Fibroblast of lung (primary cell): ENCODE data around the gene FAM222A. TPM values are rescaled to one million over a fixed set of nuclear protein-coding genes. Genes with fewer than 3 reads are reported as not detected.

ENCODE experiments used
- DNase-seq, 2 donors: peaks; one replicate each; pipeline versions ENCODE4 v3.0.0 to v3.0.0-alpha.2; 2010; ENCODE audit warnings: low read depth in 2 of 2
- H2AFZ ChIP-seq: 2 replicates; pipeline ENCODE4 v1.5.1; 2012; ENCODE audit warnings: low read length, control low read depth, inconsistent platforms
- H3K27ac ChIP-seq: 2 replicates; pipeline ENCODE4 v1.5.1; 2011; ENCODE audit warnings: low read length, control low read depth; ENCODE audit not compliant: insufficient read depth
- H3K27me3 ChIP-seq: 2 replicates; pipeline ENCODE4 v1.5.1; 2011; ENCODE audit warnings: mild to moderate bottlenecking, low read length; ENCODE audit not compliant: control insufficient read depth, insufficient read depth
- H3K36me3 ChIP-seq: 2 replicates; pipeline ENCODE4 v1.5.1; 2011; ENCODE audit warnings: low read length; ENCODE audit not compliant: control insufficient read depth, insufficient read depth
- H3K4me1 ChIP-seq: 2 replicates; pipeline ENCODE4 v1.5.1; 2011; ENCODE audit warnings: low read length; ENCODE audit not compliant: control insufficient read depth, insufficient read depth; ENCODE audit errors: extremely low read depth
- H3K4me2 ChIP-seq: 2 replicates; pipeline ENCODE4 v1.5.1; 2011; ENCODE audit warnings: low read length, control low read depth; ENCODE audit not compliant: insufficient read depth; ENCODE audit errors: extremely low read depth
- H3K4me3 ChIP-seq, 4 experiments: fragments of 200-600 bp in 1 of 4; sonication (generic) in 1 of 4; replicated peaks in 1 of 4; 2 replicates each; pipeline ENCODE4 v1.5.1; 2011 to 2016; ENCODE audit warnings: low read length in 4 of 4, low read depth in 3 of 4, mild to moderate bottlenecking in 3 of 4, control low read depth in 2 of 4, inconsistent platforms in 1 of 4, mixed read lengths in 1 of 4; ENCODE audit not compliant: insufficient read depth in 1 of 4; ENCODE audit errors: control extremely low read depth in 1 of 4
- H3K79me2 ChIP-seq: 2 replicates; pipeline ENCODE4 v1.5.1; 2012; ENCODE audit warnings: mild to moderate bottlenecking, low read length, inconsistent platforms; ENCODE audit not compliant: control insufficient read depth, insufficient read depth
- H3K9ac ChIP-seq: 2 replicates; pipeline ENCODE4 v1.5.1; 2011; ENCODE audit warnings: mild to moderate bottlenecking, low read length, control low read depth; ENCODE audit not compliant: insufficient read depth
- H3K9me3 ChIP-seq: 2 replicates; pipeline ENCODE4 v1.5.1; 2012; ENCODE audit warnings: low read depth, low read length; ENCODE audit not compliant: control insufficient read depth, insufficient read depth
- H4K20me1 ChIP-seq: 2 replicates; pipeline ENCODE4 v1.5.1; 2011; ENCODE audit warnings: low read length; ENCODE audit not compliant: control insufficient read depth, insufficient read depth; ENCODE audit errors: extremely low read depth
- CTCF ChIP-seq, 2 donors: IDR thresholded peaks in 1 of 2; conservative IDR thresholded peaks in 1 of 2; 1 replicate in 1 of 2; 2 replicates in 1 of 2; pipeline ENCODE4 v1.5.1; 2011 to 2012; ENCODE audit warnings: low read length in 2 of 2, control low read depth in 1 of 2, inconsistent platforms in 1 of 2, low read depth in 1 of 2, mild to moderate bottlenecking in 1 of 2
- EZH2 ChIP-seq: IDR thresholded peaks from 2 replicates; pipeline ENCODE4 v1.5.1; 2012; ENCODE audit warnings: low read length, control low read depth, mild to moderate bottlenecking; ENCODE audit errors: missing control alignments
- polyA plus RNA-seq, 2 donors: library from polyadenylated mRNA; depleted of rRNA in 1 of 2; stranded (reverse) in 1 of 2; unstranded in 1 of 2; fragments of >200 nt; gene quantifications; 2 replicates each; pipeline ENCODE4 v1.2.1, GENCODE V29; 2011 to 2012; ENCODE audit warnings: missing spikeins in 1 of 2
- total RNA-seq: library from RNA; depleted of rRNA; stranded (reverse); fragments of >200 nt; gene quantifications from 2 replicates; pipeline ENCODE4 v1.2.1, GENCODE V29; 2014

Gene FAM222A
- total and polyA plus RNA-seq, 2 donors (not counting 1 experiment from before 2014, with no cell fraction given), result 0.05 TPM; not detected in 1

- DNase-seq, result no peak
- no peak overlapping the region for H2AFZ ChIP-seq
- no peak overlapping the region for H3K4me3 ChIP-seq
- no peaks in the 10 kb centered on the region for H4K20me1 ChIP-seq
- H3K36me3 ChIP-seq, result no peaks in the 10 kb centered on the region
- H3K27me3 ChIP-seq, result no peaks in the 10 kb centered on the region
- H3K9me3 ChIP-seq, result no peaks in the 10 kb centered on the region
- H3K9ac ChIP-seq, result no peak overlapping the region
- no peak overlapping the region for H3K27ac ChIP-seq
- TF ChIP-seq EZH2 (no peak), CTCF (conservative IDR thresholded peaks at IDR 0.05 in 1 of 2, IDR thresholded peaks at IDR 0.05 in 1 of 2; ENCODE audit: low read depth in 1 of 2, low read length in 2 of 2) (no peak)
- no peaks in the 10 kb centered on the region for H3K79me2 ChIP-seq
- no peaks in the 10 kb centered on the region for H3K4me1 ChIP-seq
- no peak overlapping the region for H3K4me2 ChIP-seq
Observed at GRCh38 chr12:109741970-109742703, 28.5 kb downstream of the FAM222A start.

- H3K27ac ChIP-seq, result no peak overlapping the region
- H3K27me3 ChIP-seq, result no peaks in the 10 kb centered on the region
- no peaks in the 10 kb centered on the region for H4K20me1 ChIP-seq
- H3K79me2 ChIP-seq, result no peaks in the 10 kb centered on the region
- H2AFZ ChIP-seq, result no peak overlapping the region
- DNase-seq, result no peak
- no peaks in the 10 kb centered on the region for H3K36me3 ChIP-seq
- TF ChIP-seq EZH2, result no peak
- no peak for TF ChIP-seq CTCF (conservative IDR thresholded peaks at IDR 0.05 in 1 of 2, IDR thresholded peaks at IDR 0.05 in 1 of 2; ENCODE audit: low read depth in 1 of 2, low read length in 2 of 2)
- H3K9me3 ChIP-seq, result no peaks in the 10 kb centered on the region
- H3K4me2 ChIP-seq, result no peak overlapping the region
- H3K4me3 ChIP-seq, result no peak overlapping the region
- no peak overlapping the region for H3K9ac ChIP-seq
- no peaks in the 10 kb centered on the region for H3K4me1 ChIP-seq
Observed at GRCh38 chr12:109743076-109743910, 29.7 kb downstream of the FAM222A start.

- H2AFZ ChIP-seq, result no peak overlapping the region
- no peak overlapping the region for H3K27ac ChIP-seq
- H3K36me3 ChIP-seq, result no peaks in the 10 kb centered on the region
- no peak overlapping the region for H3K4me3 ChIP-seq
- DNase-seq, result no peak
- TF ChIP-seq EZH2 (no peak), CTCF (conservative IDR thresholded peaks at IDR 0.05 in 1 of 2, IDR thresholded peaks at IDR 0.05 in 1 of 2; ENCODE audit: low read depth in 1 of 2, low read length in 2 of 2) (no peak)
- no peaks in the 10 kb centered on the region for H3K27me3 ChIP-seq
- H4K20me1 ChIP-seq, result no peaks in the 10 kb centered on the region
- no peaks in the 10 kb centered on the region for H3K9me3 ChIP-seq
- H3K9ac ChIP-seq, result no peak overlapping the region
- no peaks in the 10 kb centered on the region for H3K4me1 ChIP-seq
- no peaks in the 10 kb centered on the region for H3K79me2 ChIP-seq
- no peak overlapping the region for H3K4me2 ChIP-seq
Observed at GRCh38 chr12:109744026-109744425, 30.4 kb downstream of the FAM222A start.
